ENCODE results near the gene ELMO3. TPM values are rescaled to one million over a fixed set of nuclear protein-coding genes. Genes with fewer than 3 reads are reported as not detected.

Gene ELMO3
- total RNA-seq, 1 donor from 2014 or later: not detected

GRCh38 chr16:67197704-67198103, 1.2 kb upstream of the ELMO3 start:
- no peak for TF ChIP-seq CTCF (IDR thresholded peaks at IDR 0.05)

GRCh38 chr16:67198238-67198734, 645 bp upstream of the ELMO3 start:
- H3K4me1 ChIP-seq: peaks cover 5 to 7% of the 10 kb centered on the region in 2 donors
- no peak overlapping the region for H3K4me3 ChIP-seq
- H3K9me3 ChIP-seq: no peaks in the 10 kb centered on the region
- H3K27ac ChIP-seq: no peak overlapping the region
- H3K27me3 ChIP-seq: no peaks in the 10 kb centered on the region
- peaks cover 60 to 68% of the 10 kb centered on the region in 2 donors for H3K36me3 ChIP-seq
- TF ChIP-seq CTCF (IDR thresholded peaks at IDR 0.05): peak; percentile 38 to 52 (median 41)
- no peak for DNase-seq (ENCODE audit: low spot score in 2 of 2)
- intact Hi-C loops (cut with DNase I): no loop called here

More at GRCh38 chr16:67197704-67198103, 1.2 kb upstream of the ELMO3 start:
- Histone ChIP-seq H3K27me3 (no peaks in the 10 kb centered on the region), H3K9me3 (no peaks in the 10 kb centered on the region), H3K4me1 (peaks cover 11 to 13% of the 10 kb centered on the region in 2 donors), H3K4me3 (no peak overlapping the region), H3K36me3 (peaks cover 55 to 63% of the 10 kb centered on the region in 2 donors), H3K27ac (no peak overlapping the region)
- no peak for DNase-seq (ENCODE audit: low spot score in 2 of 2)
- intact Hi-C loops (cut with DNase I): no loop called here

GRCh38 chr16:67199808-67200198, 872 bp downstream of the ELMO3 start:
- Histone ChIP-seq H3K9me3 (no peaks in the 10 kb centered on the region), H3K36me3 (peaks cover 56 to 71% of the 10 kb centered on the region in 2 donors), H3K4me3 (no peak overlapping the region), H3K27me3 (no peaks in the 10 kb centered on the region), H3K4me1 (peaks cover 0 to 3% of the 10 kb centered on the region in 2 donors), H3K27ac (no peak overlapping the region)
- no peak for DNase-seq (ENCODE audit: low spot score in 2 of 2)
- TF ChIP-seq CTCF (IDR thresholded peaks at IDR 0.05): no peak
- intact Hi-C loops (cut with DNase I): no loop called here

GRCh38 chr16:67200491-67200890, 1.6 kb downstream of the ELMO3 start:
- no peaks in the 10 kb centered on the region for H3K9me3 ChIP-seq
- intact Hi-C loops (cut with DNase I): no loop called here
- no peak overlapping the region for H3K27ac ChIP-seq
- no peak for TF ChIP-seq CTCF (IDR thresholded peaks at IDR 0.05)
- no peaks in the 10 kb centered on the region for H3K27me3 ChIP-seq
- DNase-seq (ENCODE audit: low spot score in 2 of 2): no peak
- no peak overlapping the region for H3K4me3 ChIP-seq
- peaks cover 0 to 3% of the 10 kb centered on the region in 2 donors for H3K4me1 ChIP-seq
- H3K36me3 ChIP-seq: peaks cover 49 to 64% of the 10 kb centered on the region in 2 donors

GRCh38 chr16:67201411-67202345, 2.7 kb downstream of the ELMO3 start:
- DNase-seq (ENCODE audit: low spot score in 2 of 2): no peak
- Histone ChIP-seq H3K27ac (no peak overlapping the region), H3K9me3 (no peaks in the 10 kb centered on the region), H3K36me3 (peaks cover 37 to 52% of the 10 kb centered on the region in 2 donors), H3K4me1 (peaks cover 0 to 3% of the 10 kb centered on the region in 2 donors), H3K27me3 (no peaks in the 10 kb centered on the region), H3K4me3 (no peak overlapping the region)
- no peak for TF ChIP-seq CTCF (IDR thresholded peaks at IDR 0.05)
- intact Hi-C loops (cut with DNase I): no loop called here

Data from ascending aorta (tissue), 2 donors.